ENCODE results near the gene OR5H6.
"Not testable (repeated sequence)": the region's sequence is repeated elsewhere in the genome, so short reads cannot be mapped to it uniquely, and the experiment has no call there.

OR5H6 gene

GRCh38 chr3:98263944-98264343 is at the start of gene OR5H6:
OR5H6 (plus strand) TSS chr3:98264244; CDS start chr3:98264333, 89 bp downstream.
- DNase-seq, result no peak

DNA sequence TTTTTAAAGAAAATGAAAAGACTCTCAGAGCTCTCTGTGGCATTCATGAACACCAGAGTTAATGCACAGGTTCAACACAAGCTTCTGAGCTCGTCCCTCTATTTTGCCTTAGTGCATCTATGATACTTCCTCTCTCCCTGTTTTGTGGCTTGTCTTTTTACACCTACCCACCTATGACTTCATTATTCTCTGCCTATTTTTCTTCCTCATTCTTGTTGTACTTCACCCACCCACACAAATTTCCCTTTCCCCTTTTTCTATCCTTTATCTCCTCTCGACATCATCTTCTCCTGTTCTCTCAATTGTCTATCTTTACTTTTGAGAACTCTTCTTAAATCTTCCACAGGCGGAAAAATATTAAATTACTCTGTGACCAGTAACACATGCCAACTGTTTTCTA is 49.0 kb upstream of the OR5H6 start:
- no peak for DNase-seq

GRCh38 chr3:98223907-98224672 is 40.0 kb upstream of the OR5H6 start:
- no peak for DNase-seq

GRCh38 chr3:98232489-98232888 is 31.6 kb upstream of the OR5H6 start:
- DNase-seq, result no peak

GRCh38 chr3:98233468-98233867 is 30.6 kb upstream of the OR5H6 start:
- DNase-seq, result no peak

- DNase-seq, result no peak
Measured at GRCh38 chr3:98240131-98240530, 23.9 kb upstream of the OR5H6 start.

GRCh38 chr3:98242155-98242554 is 21.9 kb upstream of the OR5H6 start:
- DNase-seq, result no peak

- no peak for DNase-seq
Measured at GRCh38 chr3:98243843-98244242, 20.2 kb upstream of the OR5H6 start.

DNA sequence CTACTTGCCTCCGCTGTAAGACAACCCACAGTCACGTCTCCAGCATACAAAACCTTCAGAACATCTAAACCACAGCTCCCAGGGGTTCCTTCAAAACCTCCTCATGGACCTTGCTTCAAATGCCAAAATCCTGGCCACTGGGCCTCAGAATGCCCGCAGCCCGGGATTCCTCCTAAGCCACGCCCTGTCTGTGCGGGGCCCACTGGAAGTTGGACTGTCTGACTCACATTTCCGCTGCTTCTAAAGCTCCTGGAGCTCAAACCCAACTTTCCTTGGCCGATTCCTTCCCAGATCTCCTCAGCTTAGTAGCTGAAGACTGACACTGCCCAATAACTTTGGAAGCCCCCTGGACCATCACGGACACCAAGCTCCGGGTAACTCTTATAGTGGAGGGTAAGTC is 17.9 kb upstream of the OR5H6 start:
- DNase-seq, result no peak

DNA sequence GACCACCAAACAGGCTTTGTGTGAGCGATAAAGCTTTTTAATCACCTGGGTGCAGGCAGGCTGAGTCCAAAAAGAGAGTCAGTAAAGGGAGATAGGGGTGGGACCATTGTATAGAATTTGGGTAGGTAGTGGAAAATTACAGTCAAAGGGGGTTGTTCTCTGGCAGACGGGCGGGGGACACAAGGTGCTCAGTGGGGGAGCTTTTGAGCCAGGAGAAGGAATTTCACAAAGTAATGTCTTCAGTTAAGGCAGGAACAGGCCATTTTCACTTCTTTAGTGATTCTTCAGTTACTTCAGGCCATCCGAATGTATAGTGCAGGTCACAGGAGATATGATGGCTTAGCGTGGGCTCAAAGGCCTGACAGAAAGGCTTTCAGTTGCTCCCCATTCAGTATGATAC is 8.0 kb upstream of the OR5H6 start:
- DNase-seq, result not testable (repeated sequence)

GRCh38 chr3:98259707-98260106 is 4.3 kb upstream of the OR5H6 start:
- peak; percentile 18 for DNase-seq

DNA sequence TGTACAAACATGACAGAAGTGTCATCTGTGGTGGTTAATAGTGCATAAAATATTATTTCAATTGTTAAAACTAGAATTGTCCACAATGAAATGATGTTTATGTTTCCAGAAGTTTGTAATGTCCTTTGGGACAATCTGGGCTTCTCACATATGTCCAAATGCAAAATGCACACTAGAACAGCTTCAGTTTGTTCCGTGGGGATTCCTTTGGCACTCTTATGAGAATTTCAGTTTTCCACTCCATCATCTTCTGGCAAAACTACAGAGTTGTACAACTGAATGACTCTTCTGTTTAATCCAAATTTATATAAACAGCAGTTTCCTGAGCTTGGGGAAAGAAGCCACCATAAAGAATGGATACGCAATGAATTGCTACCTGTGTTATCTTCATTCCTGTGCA is 2.0 kb upstream of the OR5H6 start:
- DNase-seq, result no peak

DNA sequence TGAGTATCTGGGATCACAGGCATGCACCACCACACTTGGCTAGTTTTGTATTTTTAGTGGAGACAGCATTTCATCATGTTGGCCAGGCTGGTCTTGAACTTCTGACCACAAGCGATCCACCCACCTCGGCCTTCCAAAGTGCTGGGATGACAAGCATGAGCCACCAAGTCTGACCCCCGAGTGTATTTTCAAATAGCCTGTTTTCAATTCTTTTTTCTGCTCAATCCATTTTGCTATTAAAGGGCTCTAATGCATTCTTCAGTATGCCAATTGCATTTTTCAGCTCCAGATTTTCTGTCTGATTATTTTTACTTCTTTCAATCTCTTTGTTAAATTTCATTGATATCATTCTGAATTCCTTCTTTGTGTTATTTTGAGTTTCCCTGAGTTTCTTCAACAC is 5.8 kb downstream of the OR5H6 start:
- DNase-seq, result no peak

DNA sequence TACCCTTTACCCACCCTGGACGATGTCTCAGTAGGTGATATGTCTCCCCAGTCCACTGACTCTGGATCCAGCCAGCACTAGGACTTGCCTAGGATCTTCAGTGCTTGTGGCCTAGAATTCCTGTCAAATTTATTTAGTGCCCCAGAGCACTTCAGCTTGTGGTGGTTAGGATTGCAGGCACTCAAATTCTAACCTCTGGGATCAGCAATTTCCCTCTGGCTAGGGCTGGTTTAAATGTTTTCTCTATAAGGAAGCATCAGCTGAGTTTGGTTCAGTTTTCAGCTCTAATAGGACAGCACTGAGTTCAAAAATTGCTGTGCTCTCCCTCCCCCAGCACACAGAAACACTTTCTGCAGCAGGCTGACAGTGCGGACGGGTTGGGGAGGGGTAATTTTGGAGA is 8.1 kb downstream of the OR5H6 start:
- no peak for DNase-seq

DNA sequence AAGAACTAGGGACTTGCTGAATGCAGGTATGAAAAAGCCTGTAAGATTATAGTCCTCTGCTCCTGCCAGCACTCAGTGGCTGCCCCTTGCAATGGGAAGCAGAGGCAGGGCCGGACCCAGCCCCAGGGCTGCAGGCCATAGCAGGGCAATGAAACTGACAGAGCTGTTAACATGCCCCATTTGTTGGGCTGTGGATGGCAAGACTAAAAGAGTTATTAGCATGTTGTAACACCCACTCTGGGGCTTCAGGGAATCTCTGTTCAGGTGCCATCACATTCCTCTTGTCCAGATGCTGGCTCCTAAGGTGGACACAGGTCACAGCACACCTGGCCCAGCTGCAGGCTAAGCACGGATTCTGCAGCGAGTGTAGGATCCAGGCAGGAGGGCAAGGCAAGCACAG is 10.9 kb downstream of the OR5H6 start:
- DNase-seq, result no peak

DNA sequence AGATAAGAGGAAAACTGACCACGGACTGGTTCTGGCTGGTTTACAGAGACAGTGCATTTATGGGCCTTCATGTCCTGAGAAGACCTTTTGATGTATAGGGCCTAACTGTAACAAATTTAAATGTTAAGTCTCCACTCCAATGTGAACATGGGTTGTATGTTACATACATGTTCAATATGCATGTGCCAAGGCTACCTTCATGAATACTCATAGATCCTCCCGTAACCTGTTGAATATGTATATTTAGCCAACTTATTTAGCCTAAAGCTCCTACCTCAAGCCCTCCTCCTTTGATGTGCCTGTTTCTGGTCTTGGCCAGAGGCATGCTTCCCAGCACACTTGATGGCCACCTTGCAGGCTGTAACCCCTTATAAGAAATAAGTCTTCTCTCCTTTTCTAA is 18.2 kb downstream of the OR5H6 start, which contains the start of gene OR5H2:
Gene OR5H2 (plus strand): TSS at position 301 of the 400 bp plus-strand sequence. CDS start 398 bp downstream, outside the sequence.
- DNase-seq, result no peak

- no peak for DNase-seq
Measured at GRCh38 chr3:98290916-98291315, 26.9 kb downstream of the OR5H6 start.

DNA sequence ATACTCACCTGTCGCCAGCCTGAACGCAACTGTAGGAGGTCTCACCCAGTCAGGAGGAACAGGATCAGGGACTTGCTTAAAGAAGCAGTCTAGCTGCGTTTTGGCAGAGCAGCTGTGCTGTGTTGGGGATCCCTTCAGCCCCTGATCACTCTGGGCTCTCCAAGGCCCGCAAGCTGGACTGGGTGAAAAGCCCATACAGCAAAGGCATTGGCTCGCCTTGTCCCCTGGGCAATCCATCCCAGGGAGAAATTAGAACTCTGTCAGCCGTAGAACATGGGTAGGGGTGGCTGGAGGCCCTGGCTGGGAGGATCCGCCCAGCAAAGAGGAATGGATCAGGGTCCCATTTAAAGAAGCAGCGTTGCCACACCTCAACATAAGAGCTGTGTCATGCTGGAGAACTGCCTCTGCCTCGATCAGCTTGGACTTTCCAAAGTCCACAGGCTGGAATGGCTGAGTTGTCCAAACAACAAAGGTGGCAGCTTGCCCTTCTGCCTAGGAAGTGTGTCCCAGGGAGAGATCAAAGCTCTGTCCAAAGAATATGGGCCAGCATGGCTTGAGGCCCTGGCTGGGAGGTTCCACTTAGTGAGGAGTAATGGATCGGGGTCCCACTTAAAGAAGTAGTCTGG is 27.4 kb downstream of the OR5H6 start:
- DNase-seq, result no peak

All from activated CD4-positive, alpha-beta T cell treated with anti-CD3 and anti-CD28 coated beads, Interleukin-2, amount 50 U/mL, for 16 hours (primary cell).